GM19372 (cell line): ENCODE results near the gene DAB1.
"Not testable (repeated sequence)": the region's sequence is repeated elsewhere in the genome, so short reads cannot be mapped to it uniquely, and the experiment has no call there.

ENCODE experiments used
- ATAC-seq: cut with Tn5 transposase; IDR thresholded peaks from one replicate; pipeline ENCODE4 v1.9.1; 2021; ENCODE audit warnings: mild to moderate bottlenecking, low read depth, moderate library complexity; ENCODE audit not compliant: unreplicated experiment

Gene DAB1

DNA sequence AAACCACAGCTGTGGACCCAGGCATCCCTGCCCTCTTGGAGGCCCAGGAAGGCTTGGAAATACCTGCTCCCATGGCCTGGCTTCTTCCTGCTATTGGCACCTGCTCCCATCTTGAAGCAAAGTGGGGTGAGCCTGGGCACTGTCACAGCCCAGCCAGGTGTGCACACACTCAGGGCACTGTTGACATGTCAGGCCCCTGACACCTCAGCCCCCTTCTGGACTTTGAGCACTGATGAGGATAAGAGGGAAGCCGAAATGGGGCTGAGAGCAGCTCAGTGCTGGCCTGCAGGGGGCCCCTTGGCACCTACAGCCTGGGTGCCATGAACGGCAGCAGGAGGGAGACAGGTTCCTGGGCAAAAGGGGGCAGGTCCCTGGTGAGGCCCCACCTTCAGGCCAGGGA lies 55.9 kb downstream of the DAB1 start:
- no peak for ATAC-seq

GRCh38 chr1:57363643-57364042 lies 60.2 kb downstream of the DAB1 start:
- ATAC-seq = no peak

DNA sequence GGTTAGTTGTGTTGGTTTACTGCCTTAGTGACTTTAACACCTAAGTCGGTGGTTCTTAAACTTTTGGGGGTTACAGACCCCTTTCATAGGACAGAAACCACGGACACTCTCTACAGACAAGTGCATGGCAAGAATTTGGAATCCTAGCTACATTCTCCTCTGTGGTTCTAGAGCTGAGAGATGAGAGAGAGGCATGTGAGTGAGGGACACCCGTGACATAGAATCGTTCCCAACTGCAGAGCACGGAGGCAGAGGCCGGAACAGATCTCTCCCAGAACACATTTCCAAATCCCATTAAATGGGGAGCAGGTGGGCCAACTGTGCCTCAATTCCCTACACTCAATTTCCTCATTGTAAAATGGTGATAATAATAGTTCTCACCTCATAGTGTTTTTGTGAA lies 60.7 kb downstream of the DAB1 start:
- no peak for ATAC-seq

GRCh38 chr1:57362480-57362879 lies 61.4 kb downstream of the DAB1 start:
- no peak for ATAC-seq

- no peak for ATAC-seq
Measured at GRCh38 chr1:57361516-57361915, 62.3 kb downstream of the DAB1 start.

- ATAC-seq = no peak
Measured at GRCh38 chr1:57360846-57361407, 62.9 kb downstream of the DAB1 start.

- no peak for ATAC-seq
Measured at GRCh38 chr1:57357462-57357861, 66.4 kb downstream of the DAB1 start.

DNA sequence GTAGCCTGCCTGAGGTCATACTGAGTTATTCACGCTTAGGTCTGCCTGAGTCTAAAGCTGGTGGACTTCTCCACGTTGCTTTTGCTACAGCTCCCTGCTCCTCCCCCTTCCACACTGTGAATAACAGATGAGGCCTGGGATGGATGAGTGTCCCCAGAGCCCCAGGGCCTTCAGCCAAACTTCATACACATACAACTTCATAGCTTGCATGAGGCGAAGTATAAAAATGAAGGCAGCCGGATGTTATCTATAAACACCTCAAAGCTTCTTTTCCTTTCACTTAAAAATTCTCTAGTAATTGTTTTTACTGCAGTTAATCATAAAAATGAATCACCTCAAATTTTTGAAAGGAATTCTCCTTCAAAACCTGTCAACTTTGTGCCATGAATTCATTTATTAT lies 70.2 kb downstream of the DAB1 start:
- no peak for ATAC-seq

DNA sequence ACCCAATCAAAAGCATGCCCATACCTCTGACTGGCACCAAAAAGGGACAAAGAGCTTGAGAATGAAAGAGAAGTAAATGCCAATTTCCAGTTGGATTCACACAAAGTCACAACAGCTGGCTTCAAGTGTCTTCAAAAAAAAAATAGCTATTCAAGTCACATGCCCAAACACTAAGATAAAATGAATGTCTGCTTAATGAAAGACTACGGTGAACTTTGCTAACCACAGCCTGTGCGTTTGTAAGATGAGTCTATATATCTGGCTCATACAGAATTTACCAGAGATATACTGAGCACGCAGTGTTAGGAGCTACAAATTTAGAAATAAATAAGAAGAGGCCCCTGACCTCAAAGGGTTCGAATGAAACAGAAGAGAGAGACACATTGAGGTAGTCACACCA lies 73.2 kb downstream of the DAB1 start:
- ATAC-seq = no peak

GRCh38 chr1:57348921-57349320 lies 74.9 kb downstream of the DAB1 start:
- no peak for ATAC-seq

DNA sequence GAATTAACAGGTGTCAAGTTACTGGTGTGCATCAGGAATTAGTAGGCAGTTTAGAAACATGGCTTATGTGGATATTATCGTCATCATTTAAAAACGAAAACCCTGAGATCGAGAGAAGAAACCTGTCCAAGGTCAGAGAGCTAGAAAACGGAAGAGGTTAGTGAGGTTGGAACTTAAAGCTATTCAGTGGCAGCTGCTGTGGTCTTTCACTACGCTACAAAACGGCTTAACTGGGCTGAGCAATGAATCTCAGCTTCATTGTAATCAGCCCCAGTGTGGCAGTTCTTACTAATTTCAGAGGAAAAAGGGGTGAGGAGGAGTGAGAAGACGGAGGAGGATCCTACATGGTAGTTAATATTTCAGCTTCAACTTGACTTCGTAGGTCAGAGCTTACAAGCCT lies 77.9 kb downstream of the DAB1 start:
- no peak for ATAC-seq

DNA sequence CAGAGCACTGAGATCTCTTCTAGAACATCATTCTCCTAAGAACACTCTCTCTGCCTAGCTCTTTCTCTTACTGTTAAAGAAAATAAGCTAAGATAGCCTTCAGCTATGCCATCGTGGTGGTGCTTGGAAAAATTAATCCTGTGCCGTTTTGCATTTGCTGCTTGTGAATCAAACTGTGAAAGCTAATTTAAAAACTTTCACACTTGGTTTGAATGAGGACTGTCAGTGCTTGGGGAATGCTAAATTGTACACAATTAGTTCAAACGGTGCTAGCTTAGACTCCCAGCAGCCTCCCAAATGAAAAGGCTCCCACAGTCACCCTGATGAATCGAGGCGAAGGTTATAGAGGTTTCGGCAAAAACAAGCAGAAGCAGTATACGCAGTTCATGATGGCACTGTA lies 79.6 kb downstream of the DAB1 start:
- ATAC-seq = no peak

- ATAC-seq = not testable (repeated sequence)
Measured at GRCh38 chr1:57343298-57343915, 80.5 kb downstream of the DAB1 start.

GRCh38 chr1:57341721-57342120 lies 82.1 kb downstream of the DAB1 start:
- ATAC-seq = no peak

DNA sequence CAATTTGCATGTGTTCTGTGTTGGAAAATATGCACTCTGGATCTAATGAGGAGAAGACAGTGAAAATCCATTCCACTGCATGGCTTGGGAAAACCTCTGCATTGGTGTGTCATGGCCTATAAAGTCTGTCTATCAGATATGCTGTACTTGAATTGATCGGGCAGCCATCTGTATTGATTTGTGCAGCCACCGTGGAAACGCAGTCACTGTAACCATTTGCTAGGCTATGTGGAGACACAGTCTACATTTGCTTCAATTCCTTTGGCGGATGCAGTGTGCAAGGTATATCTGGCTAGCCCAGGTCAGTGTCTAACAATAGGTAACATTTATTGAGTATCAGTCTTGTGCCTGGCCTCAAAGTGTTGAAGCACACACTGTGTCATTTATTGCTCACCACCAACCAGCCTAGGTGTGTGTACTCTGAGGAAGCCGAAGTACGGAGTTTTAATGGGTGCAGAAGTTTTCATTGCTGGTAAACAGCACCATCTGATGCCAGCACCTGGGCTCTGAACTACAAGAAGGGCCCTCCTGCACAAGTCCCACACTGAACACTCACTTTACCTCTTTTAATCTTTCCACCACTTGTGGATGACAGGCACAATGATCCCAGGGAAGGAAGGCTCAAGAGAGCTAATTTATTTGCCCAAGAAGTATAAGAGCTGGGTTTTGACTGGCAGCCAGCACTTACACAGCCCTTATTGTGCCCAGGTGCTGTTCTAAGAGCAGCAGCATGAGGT lies 83.4 kb downstream of the DAB1 start:
- no peak for ATAC-seq

DNA sequence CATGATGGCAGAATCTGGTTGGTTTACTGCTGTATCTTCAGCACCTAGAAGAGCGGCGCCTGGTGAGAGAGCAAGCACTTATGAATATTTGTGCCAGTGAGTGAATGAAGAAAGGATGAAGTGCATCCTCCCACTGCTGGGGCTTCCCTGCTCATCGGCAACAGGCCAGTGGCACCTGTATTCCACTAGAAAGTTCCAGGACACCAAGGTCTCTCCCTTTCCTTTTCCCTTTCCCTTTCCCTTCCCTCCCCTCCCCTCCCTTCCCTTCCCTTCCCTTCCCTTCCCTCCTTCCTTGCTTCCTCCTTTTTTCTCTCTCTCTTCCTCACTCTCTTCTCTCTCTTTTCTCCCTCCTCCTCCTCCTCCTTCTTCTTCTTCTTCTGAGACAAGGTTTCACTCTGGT lies 86.2 kb downstream of the DAB1 start:
- no peak for ATAC-seq

- no peak for ATAC-seq
Measured at GRCh38 chr1:57336793-57337192, 87.1 kb downstream of the DAB1 start.

DNA sequence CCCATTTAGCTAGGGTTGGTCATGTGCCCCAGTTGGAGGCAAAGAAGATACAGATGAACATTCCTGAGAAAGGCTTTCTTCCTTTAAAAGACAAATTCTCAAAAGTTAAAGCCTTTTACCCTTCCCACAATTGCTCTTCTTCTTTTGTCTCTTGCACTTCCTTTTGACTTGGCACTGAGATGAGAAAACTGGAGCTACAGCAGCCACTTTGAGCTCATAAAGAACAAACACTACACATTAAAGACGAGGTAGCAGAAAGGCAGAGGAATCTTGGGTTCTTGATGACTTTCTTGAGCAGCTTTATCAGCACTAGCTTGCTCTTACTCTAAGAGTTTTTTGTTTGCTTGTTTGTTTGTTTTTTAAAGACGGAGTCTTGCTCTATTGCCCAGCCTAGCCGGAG lies 92.2 kb downstream of the DAB1 start:
- ATAC-seq = no peak

DNA sequence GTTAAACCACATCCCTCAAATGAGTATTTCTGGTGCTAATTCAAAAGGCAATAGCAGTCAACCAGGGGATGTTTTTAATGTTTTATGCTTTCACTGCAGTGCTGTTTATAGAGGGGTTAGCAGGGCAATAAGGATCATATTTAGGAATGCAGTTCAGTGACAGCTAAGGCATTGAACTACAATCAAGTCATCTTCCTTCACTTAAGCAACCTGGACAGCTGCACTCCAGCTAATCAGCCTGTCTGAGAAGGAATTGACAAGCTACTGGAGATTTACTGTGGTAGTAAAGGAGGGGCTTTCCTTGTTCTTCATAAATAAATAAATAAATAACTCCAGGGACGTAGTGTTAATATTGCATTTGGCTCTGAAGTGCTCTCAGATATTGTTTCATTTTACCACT lies 93.9 kb downstream of the DAB1 start:
- no peak for ATAC-seq

GRCh38 chr1:57329001-57329527 lies 94.8 kb downstream of the DAB1 start:
- no peak for ATAC-seq

DNA sequence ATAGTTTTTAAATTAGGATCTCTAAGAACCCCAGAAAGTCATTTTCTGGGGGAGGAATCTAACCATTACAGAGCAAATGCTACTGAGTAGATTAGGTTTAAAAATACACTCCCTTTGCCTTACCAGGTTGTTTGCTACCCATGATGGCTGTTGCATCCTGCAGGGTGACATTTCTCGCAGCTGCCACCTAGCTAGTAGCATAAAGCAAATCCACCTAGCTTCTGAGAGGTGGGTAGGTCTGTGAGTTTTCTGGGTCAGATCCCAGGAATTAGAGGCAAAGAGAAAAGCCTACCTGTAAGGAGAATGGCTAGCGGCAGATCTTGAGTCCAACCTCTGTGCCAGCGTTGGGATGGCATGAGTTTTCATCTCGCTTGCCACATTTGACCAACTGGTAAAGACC lies 95.9 kb downstream of the DAB1 start:
- no peak for ATAC-seq

- ATAC-seq = no peak
Measured at GRCh38 chr1:57327336-57327735, 96.5 kb downstream of the DAB1 start.
